Lower leg skin (tissue), 4 donors: ENCODE results near the gene SPTB. TPM values are rescaled to one million over a fixed set of nuclear protein-coding genes. Genes with fewer than 3 reads are reported as not detected.

ENCODE experiments used
- DNase-seq, 2 donors: peaks; one replicate each; pipeline ENCODE4 v3.0.0-alpha.2; 2019; ENCODE audit warnings: low spot score in 2 of 2
- H3K4me3 ChIP-seq: fragments of 200-600 bp; sonication (generic); 2 replicates; pipeline ENCODE4 v1.5.1; 2017; ENCODE audit warnings: mild to moderate bottlenecking, low read depth; ENCODE audit not compliant: poor library complexity, severe bottlenecking
- POLR2A ChIP-seq, 2 donors: fragments of 450-650 bp; IDR thresholded peaks; one replicate each; pipeline ENCODE4 v1.6.1; 2016 to 2017; ENCODE audit warnings: antibody characterized with exemption in 2 of 2, mild to moderate bottlenecking in 1 of 2, moderate library complexity in 1 of 2
- WGBS, 2 donors: methylation state at CpG; one replicate each; pipeline ENCODE4 v1.1.5; 2018; 5-methylcytosine and 5-hydroxymethylcytosine counted together
- intact Hi-C: fragments of 100-400 bp; cut with DNase I; formaldehyde crosslinking; loops from one replicate; pipeline ENCODE4 v1.15.0; 2023; ENCODE audit warnings: low total_unique reads
- total RNA-seq, 4 donors: library from RNA; depleted of rRNA; stranded (reverse); fragments of >200 nt; gene quantifications; one replicate each; pipeline ENCODE4 v1.1.0, GENCODE V29; 2016
- TF ChIP-seq, protein P1 (sequence below), 3 donors: fragments of 450-650 bp; IDR thresholded peaks; one replicate each; pipeline ENCODE4 v1.5.1; 2016; ENCODE audit warnings: antibody characterized with exemption in 3 of 3, mild to moderate bottlenecking in 3 of 3, moderate library complexity in 2 of 3

Gene SPTB
- total RNA-seq, 4 donors from 2014 or later = 0.34 to 1.3 (median 0.92) TPM

DNA sequence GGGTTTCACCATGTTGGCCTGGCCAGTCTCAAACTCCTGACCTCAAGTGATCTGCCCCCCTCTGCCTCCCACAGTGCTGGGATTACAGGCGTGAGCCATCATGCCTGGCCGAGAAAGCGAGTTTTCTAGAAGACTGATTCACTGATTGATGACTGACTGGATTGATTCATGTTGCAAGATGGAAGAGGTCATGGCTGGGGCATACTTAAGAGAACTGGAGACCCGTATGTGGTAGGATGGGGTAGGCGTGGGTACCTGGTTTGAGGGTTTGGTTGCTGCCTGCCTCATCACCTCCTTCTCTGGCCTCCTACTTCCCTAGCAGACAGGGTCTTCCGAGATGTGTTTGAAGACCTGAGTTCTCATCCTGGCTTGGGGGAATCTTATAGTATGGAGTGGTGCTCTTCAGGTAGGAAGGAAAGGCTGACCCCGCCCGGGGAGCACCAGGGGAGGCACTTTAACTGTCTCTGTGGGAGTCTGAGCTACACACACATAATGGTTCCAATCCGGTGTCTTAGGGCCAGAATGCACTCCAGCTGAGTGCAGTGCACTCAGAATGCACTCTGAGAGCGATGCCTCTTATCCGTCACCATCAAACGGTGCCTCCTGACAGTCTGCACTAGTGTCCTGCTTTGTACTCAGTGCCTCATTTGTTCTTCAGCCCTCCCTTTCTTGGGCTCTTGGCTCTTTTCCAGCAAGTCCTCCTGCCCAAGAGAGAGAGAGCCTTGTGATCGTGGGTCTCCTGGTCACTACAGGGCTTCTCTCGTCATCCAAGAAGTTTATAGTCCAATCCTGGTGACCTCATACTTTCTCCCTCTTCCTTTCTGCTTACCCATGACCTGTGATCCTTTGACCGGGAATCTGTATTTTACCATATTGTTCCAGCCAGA, 155.8 kb downstream of the SPTB start:
- H3K4me3 ChIP-seq = no peak overlapping the region
- TF ChIP-seq, protein P1, sequence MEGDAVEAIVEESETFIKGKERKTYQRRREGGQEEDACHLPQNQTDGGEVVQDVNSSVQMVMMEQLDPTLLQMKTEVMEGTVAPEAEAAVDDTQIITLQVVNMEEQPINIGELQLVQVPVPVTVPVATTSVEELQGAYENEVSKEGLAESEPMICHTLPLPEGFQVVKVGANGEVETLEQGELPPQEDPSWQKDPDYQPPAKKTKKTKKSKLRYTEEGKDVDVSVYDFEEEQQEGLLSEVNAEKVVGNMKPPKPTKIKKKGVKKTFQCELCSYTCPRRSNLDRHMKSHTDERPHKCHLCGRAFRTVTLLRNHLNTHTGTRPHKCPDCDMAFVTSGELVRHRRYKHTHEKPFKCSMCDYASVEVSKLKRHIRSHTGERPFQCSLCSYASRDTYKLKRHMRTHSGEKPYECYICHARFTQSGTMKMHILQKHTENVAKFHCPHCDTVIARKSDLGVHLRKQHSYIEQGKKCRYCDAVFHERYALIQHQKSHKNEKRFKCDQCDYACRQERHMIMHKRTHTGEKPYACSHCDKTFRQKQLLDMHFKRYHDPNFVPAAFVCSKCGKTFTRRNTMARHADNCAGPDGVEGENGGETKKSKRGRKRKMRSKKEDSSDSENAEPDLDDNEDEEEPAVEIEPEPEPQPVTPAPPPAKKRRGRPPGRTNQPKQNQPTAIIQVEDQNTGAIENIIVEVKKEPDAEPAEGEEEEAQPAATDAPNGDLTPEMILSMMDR (IDR thresholded peaks at IDR 0.05) = no peak
- TF ChIP-seq POLR2A (IDR thresholded peaks at IDR 0.05) = no peak
- intact Hi-C loops = no loop called here
- WGBS, 2 donors = 68 to 72% methylated on average over 15 of the region's 15 CpGs
- DNase-seq = peak in 1 of 2 donors; percentile 80

DNA sequence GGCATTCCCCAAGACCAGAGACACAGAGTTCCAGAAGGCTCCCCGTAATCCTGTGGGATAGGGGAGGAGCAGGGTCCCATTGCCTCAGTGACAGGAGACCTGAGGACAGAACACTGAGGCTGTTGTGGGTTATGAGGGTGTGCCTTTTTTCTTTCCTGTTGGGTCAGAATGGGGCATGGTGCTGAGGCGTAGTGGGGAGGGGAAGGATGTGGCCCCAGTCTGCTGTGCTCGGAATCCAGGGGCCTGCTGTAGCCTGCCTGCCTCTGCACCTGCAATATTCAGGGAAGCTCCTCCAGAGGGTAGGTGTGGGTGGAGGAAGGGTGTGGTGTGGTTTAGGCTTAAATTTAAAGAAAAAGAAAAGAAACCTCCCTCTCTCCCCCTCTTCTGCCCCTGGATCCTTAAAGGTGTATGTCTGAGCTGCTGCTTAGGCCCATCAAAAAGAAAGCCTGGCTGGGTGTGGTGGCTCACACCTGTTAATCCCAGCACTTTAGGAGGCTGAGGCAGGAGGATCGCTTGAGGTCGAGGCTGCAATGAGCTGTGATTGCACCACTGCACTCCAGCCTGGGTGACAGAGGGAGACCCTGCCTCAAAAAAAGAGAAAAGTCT, 156.8 kb downstream of the SPTB start:
- DNase-seq = no peak
- no peak overlapping the region for H3K4me3 ChIP-seq
- intact Hi-C loops = no loop called here
- 57 to 66% methylated on average over 5 of the region's 5 CpGs for WGBS, 2 donors
- TF ChIP-seq, protein P1 (IDR thresholded peaks at IDR 0.05) = no peak
- TF ChIP-seq POLR2A (IDR thresholded peaks at IDR 0.05) = no peak

DNA sequence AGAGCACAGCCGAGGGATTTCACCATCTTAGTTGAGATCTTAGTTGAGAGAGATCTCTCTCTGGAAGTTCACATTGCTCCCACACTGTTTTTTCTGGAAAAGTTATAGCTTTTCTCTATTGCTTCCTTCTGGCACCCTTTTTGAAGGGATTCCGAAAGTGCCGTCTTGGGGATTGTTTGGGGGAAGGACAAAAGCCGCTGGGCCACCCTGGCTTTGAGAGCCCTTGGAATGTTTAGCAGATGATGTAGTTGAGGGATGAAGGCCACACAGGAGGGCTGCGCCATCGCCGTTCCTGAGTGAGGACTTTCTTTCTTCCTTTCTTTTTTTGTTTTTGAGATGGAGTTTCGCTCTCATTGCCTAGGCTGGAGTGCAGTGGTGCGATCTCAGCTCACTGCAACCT, 157.8 kb downstream of the SPTB start:
- H3K4me3 ChIP-seq = no peak overlapping the region
- intact Hi-C loops = no loop called here
- 61 to 63% methylated on average over 9 of the region's 9 CpGs for WGBS, 2 donors
- no peak for TF ChIP-seq POLR2A (IDR thresholded peaks at IDR 0.05)
- TF ChIP-seq, protein P1 (IDR thresholded peaks at IDR 0.05) = no peak
- no peak for DNase-seq

DNA sequence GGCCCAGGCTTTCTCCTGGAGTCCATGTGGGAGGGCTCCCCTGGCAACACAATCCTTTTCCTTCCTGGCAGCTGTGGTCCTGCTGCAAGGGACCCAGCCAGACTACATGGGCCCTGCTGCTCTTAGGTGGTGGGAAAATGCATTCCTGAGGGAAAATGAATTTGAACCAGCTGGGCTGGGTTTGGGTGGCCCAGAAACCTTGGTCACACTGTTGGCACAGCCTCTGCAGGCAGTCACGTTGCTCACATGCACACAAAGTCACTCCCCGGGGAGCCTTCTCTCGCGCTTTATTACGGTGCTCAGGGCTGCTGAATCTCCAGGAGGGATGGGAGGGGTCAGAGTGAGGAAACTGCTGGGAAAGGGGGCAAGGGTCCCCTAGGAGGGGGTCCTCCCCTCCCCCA, 158.3 kb downstream of the SPTB start:
- intact Hi-C loops = no loop called here
- no peak for TF ChIP-seq POLR2A (IDR thresholded peaks at IDR 0.05)
- TF ChIP-seq, protein P1 (IDR thresholded peaks at IDR 0.05) = no peak
- H3K4me3 ChIP-seq = no peak overlapping the region
- no peak for DNase-seq
- 1 to 23% methylated on average over 5 of the region's 5 CpGs for WGBS, 2 donors

DNA sequence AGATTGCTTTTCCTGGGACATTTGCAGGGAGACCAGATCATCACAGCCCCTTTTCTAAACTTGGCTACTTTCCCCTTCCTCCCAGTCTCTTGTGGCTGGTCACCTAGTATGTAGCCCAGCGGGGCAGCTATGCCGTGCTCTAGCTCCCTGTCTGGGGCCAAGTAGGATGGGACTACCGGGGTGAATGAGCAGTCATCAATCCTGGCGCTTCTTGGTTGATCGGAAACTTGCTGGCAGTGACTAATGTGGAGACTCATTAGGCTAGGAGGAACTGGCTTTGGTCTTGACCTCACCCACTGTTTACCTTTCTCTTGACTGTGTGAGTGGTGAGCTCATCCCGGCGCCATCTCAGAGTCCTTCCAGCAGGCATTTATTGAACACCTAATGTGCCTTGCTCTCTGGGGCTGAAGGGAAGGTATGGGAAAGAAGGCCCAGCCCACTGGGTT, 159.6 kb downstream of the SPTB start:
- WGBS, 2 donors = 45 to 63% methylated on average over 7 of the region's 7 CpGs
- intact Hi-C loops = no loop called here
- peak; percentile 42 to 84 for DNase-seq
- TF ChIP-seq POLR2A (IDR thresholded peaks at IDR 0.05) = no peak
- TF ChIP-seq, protein P1 (IDR thresholded peaks at IDR 0.05) = no peak
- H3K4me3 ChIP-seq = no peak overlapping the region
